Activated CD8-positive, alpha-beta memory T cell treated with anti-CD3 and anti-CD28 coated beads for 48 hours (primary cell): ENCODE measurements around the gene IGF2R.

Experiments
- DNase-seq, 3 experiments: peaks; one replicate each; pipeline ENCODE4 v3.0.0-alpha.2; 2020; ENCODE audit warnings: low read depth in 2 of 3, low spot score in 2 of 3

The IGF2R gene

DNA sequence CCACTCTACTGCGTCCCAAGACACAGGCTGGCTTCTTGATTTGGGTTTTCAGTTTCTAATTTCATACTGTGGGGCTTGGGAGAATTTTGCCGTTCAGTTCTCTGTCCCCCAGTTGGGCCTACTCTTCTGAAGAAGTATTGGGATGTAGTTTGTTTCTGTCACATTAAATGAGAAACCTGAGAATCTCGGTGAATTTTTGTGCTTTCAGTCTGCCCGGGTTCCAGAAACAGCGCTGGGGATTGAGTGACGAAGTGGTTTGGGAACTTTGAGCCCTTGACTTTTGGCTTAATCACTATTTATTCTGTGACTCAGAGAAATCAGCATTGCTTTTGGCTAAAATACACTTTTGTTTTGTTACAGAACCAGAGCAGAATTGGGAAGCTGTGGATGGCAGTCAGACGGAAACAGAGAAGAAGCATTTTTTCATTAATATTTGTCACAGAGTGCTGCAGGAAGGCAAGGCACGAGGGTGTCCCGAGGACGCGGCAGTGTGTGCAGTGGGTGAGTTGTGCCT lies 74.0 kb downstream of the IGF2R start:
- DNase-seq = no peak

DNA sequence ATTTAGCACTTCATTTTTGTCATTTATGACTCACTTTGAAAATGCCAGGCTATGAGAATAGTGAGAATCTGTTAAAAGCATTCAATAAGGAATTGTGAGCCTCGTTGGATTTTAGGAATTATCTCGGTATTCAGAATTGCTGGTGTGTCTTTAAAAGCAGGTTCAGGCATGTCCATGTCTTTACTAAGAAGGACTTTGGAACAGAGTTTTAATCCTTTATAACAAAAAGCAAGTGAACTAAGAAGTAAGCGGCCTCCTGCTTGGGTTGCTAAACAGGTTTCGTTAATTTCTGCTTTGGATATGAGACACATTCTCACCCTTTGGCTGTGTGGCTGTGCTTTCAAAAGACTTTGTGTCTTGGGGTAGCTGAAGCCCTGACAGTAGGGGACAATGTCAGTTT lies 74.9 kb downstream of the IGF2R start:
- DNase-seq = no peak

DNA sequence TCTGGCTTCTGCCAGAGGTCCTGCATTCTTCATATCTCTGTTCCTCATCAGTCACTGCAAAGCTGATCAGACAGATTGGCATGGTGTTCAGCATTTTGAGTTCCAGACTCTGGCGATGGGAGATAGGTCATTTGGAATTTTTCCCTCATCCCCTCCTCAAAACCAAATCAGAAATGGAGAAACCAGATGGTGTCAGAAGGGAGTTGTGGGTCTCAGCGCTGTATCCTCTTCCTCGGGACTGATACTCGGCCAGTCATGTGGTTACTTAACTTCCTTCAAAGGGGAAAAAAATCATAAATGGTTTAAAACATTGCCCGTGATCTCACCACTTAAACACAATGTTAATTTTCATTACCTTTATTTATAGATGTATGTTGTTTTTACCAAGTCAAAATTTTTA lies 75.8 kb downstream of the IGF2R start:
- DNase-seq = no peak

DNA sequence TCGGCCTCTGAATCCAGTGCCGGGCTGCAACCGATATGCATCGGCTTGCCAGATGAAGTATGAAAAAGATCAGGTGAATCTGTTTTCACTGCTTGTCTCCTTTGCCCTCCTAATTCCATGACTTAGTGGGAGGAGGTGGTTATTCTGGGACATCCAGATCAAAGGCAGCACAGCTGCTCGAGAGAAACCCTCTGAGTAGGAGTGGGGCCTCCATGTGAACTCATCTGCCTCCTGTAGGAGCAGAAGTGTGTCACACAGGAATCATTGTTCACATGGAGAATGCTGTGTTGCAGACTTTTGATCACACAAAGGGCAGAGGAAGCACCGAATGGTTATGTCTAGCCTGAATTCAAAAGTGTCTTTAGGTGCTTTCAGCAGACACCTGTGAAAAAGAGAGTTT lies 79.6 kb downstream of the IGF2R start:
- DNase-seq = no peak

DNA sequence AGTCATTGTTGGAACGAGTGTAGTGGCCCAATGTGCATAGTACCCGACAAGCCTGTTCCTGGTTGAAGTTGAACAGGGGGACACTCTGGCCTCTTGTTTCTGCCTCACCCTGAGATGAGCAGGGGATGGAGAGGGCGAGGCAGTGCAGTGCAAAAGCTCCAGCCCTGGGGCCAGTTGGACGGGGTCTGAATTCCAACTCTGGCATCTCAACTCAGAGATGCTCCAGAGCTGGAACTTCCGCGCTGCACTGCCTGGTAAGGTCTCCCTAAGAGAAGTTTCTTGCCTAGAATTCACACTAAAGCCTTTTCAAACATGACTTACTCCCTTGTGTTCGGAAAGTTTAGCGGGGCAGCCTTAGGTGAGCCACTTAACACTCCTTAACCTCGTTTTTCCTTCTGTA lies 80.5 kb downstream of the IGF2R start:
- no peak for DNase-seq

DNA sequence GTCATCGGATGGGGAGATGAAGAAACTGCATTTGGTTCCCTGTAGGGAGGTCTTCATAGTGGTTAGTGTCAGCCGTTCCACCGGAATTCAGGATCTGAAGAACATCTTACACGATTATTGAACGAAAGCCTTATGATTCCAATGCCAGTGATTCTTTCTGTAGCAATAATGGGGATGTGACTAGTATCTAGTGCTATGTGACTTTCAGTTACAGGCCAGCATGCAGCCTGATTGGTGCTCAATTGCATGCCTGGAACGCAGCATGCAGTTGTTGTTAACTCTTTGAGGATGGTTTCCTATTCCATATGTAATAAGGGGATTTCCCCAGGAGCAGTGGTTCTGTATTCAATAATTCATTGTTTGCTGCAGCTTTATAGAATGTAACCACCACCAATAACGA lies 81.1 kb downstream of the IGF2R start:
- DNase-seq = no peak

DNA sequence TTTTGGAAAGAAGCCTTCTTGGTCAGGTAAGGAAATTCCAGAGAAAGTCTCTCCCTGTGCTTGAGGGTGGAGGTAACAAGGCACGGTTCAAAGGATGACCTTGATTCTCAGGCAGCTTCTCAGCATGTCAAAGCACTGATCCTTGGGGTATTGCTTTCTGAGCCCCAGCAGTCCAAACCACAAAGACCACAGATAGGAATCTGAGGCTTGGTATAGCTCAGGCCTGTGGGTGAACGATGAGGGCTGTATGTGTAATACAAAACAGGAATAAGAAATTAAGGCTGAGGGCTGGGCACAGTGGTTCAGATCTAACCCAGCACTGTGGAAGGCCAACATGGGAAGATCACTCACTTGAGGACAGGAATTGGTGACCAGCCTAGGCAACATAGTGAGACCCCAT lies 82.5 kb downstream of the IGF2R start:
- no peak for DNase-seq

DNA sequence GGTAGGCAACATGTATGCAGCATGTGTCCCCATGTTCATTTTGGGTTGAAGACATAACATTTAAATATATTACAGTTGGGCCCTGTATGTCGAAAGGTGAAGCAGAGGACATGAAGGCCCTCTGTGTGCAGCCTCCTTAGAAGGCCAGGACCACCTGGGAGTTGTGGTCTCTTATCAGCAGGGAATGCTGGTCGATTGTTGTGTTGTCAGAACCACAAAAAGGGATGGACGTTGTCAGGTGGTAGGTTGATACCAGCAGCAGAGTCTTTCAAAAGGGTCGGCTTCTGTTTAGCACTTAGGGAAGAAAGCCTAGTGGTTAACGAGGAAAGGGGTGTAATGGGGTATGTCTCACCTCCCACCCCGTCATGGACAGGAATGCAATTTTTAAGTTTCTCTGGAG lies 85.4 kb downstream of the IGF2R start:
- no peak for DNase-seq

DNA sequence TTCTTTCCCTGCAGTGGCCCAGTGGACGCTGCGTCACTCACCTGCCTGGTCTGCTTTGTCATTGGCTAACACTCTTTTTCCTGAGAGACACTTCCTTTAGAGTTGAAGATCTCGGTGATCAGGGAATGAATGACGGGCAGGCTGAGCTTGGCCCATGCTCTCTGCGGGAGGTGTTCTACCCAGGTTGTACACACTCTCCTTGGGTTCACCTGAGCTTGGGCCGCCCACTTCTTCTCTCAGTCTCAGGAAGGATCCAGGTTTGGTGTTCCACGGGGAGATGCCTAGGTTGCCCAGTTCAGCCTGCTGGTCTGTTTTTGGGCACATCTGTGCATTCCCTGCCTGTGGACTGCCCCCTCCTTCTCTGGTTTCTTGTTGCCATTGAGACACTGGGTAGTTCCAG lies 86.0 kb downstream of the IGF2R start:
- no peak for DNase-seq

DNA sequence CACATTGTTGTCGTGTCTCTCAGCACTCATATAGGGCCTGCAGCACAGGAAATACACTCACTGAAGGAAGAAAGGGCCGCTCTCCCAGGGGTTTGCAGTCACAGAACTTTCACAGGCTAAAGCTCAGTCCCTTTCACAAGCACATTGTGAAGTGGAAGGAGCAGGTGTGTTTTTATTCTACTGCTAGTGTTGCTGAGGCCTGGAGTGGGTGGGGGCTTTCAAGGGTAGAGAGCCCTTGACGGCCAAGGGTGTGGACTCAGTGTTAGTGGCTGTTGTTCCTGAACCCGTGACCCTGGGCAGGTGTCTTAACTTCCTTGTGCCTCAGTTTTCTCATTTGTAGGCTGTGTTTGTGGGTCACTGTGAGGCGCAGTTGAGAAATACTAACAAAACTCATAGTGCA lies 86.5 kb downstream of the IGF2R start:
- DNase-seq = no peak

DNA sequence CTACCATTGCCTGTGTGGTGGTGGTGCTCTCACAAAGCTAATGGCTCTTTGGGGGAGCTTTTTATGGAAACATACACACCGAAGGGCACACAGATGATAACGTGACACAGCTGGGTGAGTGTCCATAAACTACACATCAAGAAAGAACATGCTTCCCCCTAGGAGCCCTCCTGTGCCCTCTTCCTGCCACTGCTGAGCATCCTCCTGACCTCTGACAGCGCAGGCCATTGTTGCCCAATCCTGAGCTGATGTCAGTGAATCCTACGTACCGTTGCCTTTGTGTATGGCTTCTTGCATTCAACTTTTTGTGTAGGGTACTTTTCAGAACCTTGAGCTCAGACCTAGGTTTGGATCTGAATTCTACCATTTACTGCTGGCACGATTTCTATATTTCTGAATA lies 86.9 kb downstream of the IGF2R start:
- no peak for DNase-seq

DNA sequence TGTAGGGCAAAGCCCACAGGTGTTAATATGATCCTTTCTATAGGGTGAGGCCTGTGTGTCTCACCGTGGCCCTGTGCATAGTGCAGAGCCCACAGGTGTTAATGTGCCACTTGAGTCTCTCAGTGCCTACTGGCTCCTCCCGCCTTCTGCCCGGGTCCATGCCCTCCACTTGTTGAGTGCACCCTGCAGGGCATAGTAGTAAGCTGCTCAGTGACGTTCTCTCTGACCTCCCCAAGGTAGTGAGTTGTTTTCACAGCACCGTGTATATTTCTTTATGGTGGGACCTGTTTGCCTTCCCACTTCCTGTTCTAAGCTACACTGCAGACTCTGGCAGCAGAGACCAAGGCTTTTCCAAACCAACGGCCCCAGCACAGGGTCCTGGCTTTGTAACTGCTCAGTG lies 88.2 kb downstream of the IGF2R start:
- DNase-seq = no peak

DNA sequence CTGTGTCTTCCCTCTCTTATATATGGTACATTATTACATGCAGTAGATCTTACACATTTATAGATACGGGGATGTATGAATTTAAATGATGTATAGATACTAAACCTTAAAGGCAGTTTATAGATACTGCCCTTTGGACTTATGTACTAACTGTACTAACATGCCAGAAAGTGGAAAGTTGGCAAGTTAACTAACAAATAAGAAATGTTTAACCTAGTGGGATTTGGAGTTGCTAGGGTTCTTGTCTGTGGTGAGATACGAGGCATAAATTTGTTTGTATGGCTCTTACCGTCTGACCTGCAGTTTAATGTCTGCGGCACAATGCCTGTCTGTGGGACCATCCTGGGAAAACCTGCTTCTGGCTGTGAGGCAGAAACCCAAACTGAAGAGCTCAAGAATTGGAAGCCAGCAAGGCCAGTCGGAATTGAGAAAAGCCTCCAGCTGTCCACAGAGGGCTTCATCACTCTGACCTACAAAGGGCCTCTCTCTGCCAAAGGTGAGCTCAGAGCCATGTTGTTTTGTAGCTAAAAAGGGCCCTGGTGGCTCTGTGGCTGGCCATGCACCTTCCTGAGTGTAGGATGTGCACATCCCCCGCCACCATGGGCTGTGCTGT lies 89.8 kb downstream of the IGF2R start:
- DNase-seq = no peak

DNA sequence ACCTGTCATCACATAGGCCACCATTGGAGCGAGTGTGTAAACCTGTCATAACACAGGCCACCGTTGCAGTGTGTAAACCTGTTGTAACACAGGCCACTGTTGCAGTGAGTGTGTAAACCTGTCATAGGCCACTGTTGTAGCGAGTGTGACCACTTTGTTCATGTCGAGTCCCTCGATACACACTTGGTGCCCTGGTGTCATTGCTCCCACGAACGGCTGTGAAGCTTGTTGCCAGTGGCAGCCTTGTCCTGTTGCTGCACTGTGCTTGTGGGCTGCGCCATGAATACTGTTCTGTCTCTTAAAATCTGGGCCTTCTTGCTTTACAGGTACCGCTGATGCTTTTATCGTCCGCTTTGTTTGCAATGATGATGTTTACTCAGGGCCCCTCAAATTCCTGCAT lies 91.3 kb downstream of the IGF2R start:
- DNase-seq = no peak

DNA sequence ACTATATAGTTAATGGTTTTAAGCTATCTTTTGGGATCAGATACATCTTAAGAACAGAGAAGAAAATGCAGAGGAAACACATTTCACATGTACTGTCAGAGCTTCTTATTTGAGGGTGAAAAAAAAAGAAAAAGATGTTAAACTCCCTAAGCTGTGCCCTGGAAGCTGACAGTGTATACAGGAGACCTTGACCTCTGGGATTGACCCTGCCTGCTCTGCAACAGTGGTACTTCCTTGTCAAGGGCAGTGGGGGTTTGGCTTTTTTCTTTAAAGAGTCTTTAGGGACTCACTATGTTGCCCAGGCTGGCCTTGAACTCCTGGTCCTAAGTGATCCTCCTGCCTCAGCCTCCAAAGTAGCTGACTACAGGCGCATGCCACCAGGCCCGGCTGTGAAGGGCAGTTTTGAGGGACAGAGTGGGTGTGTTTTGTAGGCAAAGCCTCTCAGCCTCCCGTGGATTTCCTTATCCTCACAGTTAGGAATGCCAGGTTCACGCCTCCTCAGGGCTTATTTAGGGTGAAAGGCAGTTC lies 92.1 kb downstream of the IGF2R start:
- no peak for DNase-seq

DNA sequence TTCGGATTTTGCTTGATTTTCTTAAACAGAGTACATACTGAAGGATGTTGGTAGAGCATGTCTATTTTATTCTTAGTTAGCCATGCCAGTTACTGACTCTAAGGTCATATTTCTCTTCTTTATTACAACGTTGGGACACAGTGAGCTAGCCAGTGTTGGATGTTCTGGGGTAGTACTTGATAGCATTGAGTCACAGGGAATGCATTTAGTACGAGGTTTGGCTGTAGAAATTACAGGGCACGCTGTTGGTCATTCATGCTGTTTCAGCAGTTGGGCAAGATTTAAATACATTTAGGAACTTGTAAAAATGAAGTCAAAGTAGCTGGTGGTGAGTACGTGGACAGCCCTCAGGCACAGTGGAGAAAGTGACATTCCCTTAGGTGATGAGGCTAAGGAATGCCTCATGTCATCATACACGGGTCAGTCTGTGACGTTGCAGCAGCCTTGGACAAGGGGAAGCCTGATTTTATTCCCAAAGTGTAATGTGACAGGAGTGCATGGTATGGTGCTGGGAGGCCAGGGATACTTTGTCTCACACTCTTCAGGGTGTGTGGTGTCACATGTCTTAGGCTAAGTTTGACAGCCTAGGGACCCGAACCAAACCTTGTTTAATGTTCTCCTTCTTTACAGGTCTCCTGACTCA lies 95.0 kb downstream of the IGF2R start:
- DNase-seq = no peak

DNA sequence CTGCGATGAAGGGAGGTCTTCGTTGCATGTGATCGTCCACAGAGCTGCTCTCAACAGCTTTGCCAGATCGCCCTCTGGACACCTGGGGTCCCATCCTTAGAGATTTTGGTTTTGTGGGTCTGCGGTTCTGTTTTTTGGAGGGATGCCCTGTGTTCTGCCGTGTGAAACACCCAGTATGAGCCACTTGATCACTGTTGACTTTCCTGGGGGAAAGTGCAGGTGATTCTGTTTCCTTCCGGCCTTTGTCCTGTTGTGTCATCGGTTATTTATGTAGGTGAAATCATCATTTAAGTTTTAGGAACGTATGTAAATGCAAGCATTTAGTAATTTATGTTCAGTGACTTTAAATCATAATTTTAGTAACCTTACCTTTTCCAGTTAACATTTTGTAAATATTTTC lies 96.3 kb downstream of the IGF2R start:
- no peak for DNase-seq

DNA sequence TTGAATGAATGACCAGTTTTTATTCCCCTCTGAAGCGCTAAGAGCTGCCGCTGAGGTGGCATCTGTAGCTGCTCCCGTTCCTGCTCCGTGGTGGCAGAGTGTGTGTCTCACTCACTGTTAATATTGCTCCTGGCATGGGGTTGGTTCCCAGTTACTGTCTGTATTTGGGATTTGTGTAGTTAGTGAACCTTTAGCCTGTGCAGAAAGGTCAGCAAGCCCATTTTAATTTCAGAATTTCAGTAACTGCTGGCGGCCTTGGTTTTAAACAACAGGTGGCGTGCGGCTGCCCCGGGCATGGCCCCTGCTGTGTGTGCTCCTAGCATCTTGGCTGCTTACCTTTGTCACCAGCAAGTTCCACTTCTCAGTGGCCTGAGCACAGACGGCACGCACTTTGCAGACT lies 98.7 kb downstream of the IGF2R start:
- DNase-seq = no peak

DNA sequence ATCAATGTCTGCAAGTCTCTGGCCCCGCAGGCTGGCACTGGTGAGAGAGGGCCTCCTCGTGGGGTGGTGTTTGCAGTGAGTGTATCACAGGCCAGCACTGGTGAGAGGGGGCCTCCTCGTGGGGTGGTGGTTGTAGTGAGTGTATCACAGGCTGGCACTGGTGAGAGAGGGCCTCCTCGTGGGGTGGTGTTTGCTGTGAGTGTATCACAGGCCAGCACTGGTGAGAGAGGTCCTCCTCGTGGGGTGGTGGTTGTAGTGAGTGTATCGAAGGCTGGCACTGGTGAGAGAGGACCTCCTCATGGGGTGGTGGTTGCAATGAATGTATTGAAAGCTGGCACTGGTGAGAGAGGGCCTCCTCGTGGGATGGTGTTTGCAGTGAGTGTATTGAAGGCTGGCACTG lies 99.5 kb downstream of the IGF2R start:
- DNase-seq = no peak

DNA sequence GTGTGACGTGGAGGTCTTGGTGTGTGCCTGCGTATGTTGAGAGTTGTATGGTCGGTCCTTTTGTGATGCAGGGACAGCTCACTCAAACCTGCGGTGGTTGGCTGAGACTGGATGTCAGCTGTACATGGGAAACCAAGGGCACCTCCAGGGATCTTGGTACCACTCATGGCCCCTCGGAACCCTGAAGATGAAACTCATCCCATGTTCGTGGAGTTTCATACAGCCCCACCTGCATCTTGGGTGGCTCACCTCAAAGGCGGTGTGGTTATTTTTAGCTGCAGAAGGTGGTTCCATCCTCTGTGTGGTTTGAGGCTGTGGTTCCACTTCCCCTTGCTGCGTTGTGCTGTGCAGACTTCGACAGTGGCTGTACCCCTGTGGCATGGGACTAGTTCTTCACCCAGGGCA lies 100.2 kb downstream of the IGF2R start:
- no peak for DNase-seq

DNA sequence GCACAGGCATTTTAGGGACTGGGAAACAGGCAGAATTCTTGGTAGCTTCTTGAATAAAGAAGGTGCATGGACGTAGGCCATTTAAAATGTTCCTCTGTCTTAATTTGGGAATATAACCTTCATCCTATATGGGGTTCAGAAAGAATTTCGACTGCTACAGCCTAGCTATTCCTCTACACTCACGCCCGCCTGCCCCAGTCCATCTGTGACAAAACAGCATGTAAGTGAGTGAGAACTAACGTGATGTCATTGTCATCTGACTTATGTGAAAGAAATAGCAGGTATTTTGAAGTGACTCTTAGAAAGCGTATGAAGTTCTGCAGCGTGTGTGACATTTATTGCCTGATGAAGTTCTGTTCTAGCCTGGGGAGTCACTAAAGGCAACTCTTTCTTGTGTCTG lies 100.6 kb downstream of the IGF2R start:
- DNase-seq = no peak

DNA sequence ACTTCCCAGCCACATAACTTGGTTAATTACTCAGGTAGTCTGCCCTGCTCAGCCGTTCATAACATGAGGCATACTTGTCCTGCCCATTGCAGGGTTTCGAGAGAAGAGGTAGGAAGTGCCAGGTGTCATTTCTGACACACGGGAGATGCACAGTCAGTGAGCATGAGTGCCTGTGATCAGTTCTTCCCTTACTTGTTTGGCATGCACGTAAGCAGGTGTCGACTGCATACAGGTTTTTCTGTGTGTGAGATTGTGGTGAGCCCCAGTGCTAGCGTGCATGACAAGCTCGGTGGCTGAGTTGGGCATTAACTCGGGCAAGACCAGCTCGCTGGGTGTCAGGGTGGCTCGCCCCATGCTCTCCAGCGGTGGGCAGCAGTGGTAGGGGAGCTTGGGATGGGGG lies 101.5 kb downstream of the IGF2R start:
- no peak for DNase-seq

DNA sequence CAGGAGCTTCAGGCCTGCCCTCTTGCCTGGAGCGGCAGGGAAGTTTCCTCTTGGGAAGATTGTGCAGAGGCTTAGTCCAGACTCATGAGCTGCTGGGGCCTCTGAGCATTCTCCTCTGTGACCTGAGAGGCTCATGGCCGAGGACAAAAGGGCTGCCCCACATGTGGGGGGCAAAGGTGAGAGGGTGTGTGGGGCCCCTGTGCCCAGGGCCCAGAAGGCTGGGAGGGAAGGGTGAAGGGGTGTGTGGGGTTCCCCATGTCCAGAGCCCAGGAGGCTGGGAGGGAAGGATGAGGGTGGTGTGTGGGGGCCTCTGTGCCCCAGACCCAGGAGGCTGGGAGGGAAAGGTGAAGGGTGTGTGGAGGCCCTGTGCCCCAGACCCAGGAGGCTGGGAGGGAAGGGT lies 101.9 kb downstream of the IGF2R start:
- DNase-seq = no peak
